ENCODE measurements around the gene UROS.

Gene UROS

GRCh38 chr10:125846894-125847293 is 23.8 kb upstream of the UROS start:
- no peak for TF ChIP-seq CTCF (IDR thresholded peaks at IDR 0.05; ENCODE audit: control extremely low read depth, extremely low read depth, low read depth, missing control alignments)
- POLR2A ChIA-PET = no interaction called here
- DNase-seq (ENCODE audit: extremely low spot score) = no peak
- CTCF ChIA-PET = interaction anchor here (0.7 to 1.7 kb wide), 7 partner anchors 10 to 82 kb away, joined by 3 to 5 read pairs (median 3); no protein-coding TSS in a partner anchor

GRCh38 chr10:125845617-125846016 is 22.6 kb upstream of the UROS start:
- TF ChIP-seq CTCF (IDR thresholded peaks at IDR 0.05; ENCODE audit: control extremely low read depth, extremely low read depth, low read depth, missing control alignments) = no peak
- no peak for DNase-seq (ENCODE audit: extremely low spot score)
- CTCF ChIA-PET = interaction anchor here (1.6 to 1.8 kb wide), 2 partner anchors 12 to 23 kb away, joined by 5 read pairs; no protein-coding TSS in a partner anchor
- POLR2A ChIA-PET = no interaction called here

- POLR2A ChIA-PET = no interaction called here
- CTCF ChIA-PET = interaction anchor here (0.8 to 1.8 kb wide), 2 partner anchors 9 to 24 kb away, joined by 3 to 5 read pairs; no protein-coding TSS in a partner anchor
- TF ChIP-seq CTCF (IDR thresholded peaks at IDR 0.05; ENCODE audit: control extremely low read depth, extremely low read depth, low read depth, missing control alignments) = no peak
- no peak for DNase-seq (ENCODE audit: extremely low spot score)
Measured at GRCh38 chr10:125844751-125845221, 21.7 kb upstream of the UROS start.

- DNase-seq (ENCODE audit: extremely low spot score) = no peak
- POLR2A ChIA-PET = no interaction called here
- no peak for TF ChIP-seq CTCF (IDR thresholded peaks at IDR 0.05; ENCODE audit: control extremely low read depth, extremely low read depth, low read depth, missing control alignments)
- CTCF ChIA-PET = no interaction called here
Measured at GRCh38 chr10:125843603-125844329, 20.7 kb upstream of the UROS start.

GRCh38 chr10:125840955-125841354 is 17.9 kb upstream of the UROS start:
- POLR2A ChIA-PET = no interaction called here
- CTCF ChIA-PET = no interaction called here
- TF ChIP-seq CTCF (IDR thresholded peaks at IDR 0.05; ENCODE audit: control extremely low read depth, extremely low read depth, low read depth, missing control alignments) = no peak
- DNase-seq (ENCODE audit: extremely low spot score) = no peak

- POLR2A ChIA-PET = no interaction called here
- no peak for TF ChIP-seq CTCF (IDR thresholded peaks at IDR 0.05; ENCODE audit: control extremely low read depth, extremely low read depth, low read depth, missing control alignments)
- DNase-seq (ENCODE audit: extremely low spot score) = no peak
- CTCF ChIA-PET = interaction anchor here (0.8 to 1.9 kb wide), 4 partner anchors 8 to 28 kb away, joined by 3 to 4 read pairs (median 4); no protein-coding TSS in a partner anchor
Measured at GRCh38 chr10:125840406-125840805, 17.3 kb upstream of the UROS start.
